ENCODE results near the gene BCL2L12.

BCL2L12 gene

DNA sequence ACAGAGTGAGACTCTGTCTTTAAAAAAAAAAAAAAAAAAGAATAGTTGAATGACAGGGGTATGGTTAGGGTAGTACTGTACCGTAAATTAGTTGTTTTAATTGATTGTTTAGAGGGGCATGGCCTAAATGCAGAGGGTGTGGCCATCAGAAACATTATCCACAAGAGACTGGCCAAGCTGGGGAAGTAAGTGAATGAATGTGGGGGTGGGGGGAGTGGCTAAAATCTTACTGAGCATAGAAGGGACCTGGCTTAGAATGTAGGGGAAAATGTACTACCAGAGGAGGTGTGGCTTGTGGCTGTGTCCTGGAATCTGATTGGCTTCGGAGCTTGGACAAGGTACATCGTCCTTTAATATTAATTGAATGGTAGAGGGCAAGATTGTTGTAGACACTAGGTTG is 3.8 kb downstream of the BCL2L12 start:
- H3K27ac ChIP-seq, result no peak overlapping the region
- TF ChIP-seq ZFX (IDR thresholded peaks at IDR 0.05; ENCODE audit: borderline replicate concordance) (no peak), CTCF (IDR thresholded peaks at IDR 0.05) (no peak)

DNA sequence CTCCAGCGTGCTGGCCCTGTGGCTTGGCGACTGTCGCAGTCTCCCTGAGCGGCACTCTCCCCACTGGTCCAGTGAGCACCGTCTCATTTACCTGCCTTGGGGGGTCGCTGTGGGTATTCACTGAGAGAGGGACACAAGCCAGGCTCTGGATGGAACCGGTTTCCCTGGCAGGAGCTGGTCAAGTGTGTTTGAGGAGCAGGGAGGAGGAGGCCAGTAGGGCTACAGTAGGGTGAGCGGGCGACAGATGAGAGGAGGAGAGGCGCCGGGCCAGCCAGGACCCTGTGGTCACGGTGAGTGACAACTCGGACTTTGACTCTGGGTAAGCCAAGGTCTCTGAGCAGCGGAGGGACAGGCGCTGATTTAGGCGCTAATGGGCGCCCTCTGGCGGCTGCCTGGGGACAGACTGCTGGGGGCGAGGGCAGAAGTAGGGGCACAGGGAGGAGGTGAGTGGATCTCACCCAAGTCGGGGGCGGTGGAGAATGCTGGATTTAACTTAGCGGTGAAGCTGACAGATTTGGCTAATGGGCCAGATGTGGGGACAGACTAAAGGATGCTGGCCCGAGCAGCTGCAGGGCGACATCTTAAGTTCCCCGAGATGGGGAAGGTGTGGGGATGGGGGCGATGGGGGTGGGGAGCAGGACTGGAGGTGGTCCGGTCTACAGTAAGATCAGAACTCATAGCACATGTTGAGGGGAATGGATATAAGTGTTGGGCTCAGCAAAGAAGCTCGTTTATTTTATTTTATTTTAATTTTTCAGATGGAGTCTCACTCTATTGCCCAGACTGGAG is 6.6 kb downstream of the BCL2L12 start:
- H3K27ac ChIP-seq, result peak overlapping the region; percentile 53
- TF ChIP-seq CTCF (IDR thresholded peaks at IDR 0.05) (peak; percentile 95), ZFX (IDR thresholded peaks at IDR 0.05; ENCODE audit: borderline replicate concordance) (no peak)

DNA sequence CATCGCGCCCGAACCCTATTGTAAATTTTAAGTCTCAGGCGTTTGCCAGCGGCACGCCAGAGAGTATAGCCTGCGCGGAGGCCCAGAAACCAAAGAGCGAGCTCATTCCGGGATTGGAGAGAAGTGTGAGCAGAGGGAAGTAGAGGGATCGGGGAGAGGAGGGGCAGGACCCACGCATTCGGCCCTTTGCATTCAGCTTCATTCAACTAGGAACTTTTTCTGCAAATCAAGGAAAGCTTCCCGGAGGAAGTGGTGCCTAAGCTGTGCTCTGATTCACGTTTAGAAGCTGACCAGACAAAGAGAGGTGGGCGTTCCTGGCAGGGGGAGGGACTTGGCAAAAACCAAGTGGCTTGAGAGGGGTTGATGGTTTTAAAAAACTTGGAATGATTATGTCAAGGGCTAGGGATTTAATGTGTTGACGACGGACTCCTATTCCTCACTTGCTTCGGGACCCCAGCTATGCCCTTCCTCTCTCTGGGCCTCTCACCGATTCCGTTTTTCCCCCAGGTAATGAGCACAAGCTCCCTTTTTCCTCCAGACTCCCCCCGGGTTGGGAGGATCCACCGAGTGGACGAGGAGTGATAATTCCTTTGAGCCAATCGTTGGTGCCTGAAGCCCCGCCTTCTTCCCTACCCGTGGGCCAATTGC is 10.5 kb downstream of the BCL2L12 start:
- TF ChIP-seq ZFX (IDR thresholded peaks at IDR 0.05; ENCODE audit: borderline replicate concordance) (no peak), CTCF (IDR thresholded peaks at IDR 0.05) (no peak)
- peak overlapping the region; percentile 100 for H3K27ac ChIP-seq

DNA sequence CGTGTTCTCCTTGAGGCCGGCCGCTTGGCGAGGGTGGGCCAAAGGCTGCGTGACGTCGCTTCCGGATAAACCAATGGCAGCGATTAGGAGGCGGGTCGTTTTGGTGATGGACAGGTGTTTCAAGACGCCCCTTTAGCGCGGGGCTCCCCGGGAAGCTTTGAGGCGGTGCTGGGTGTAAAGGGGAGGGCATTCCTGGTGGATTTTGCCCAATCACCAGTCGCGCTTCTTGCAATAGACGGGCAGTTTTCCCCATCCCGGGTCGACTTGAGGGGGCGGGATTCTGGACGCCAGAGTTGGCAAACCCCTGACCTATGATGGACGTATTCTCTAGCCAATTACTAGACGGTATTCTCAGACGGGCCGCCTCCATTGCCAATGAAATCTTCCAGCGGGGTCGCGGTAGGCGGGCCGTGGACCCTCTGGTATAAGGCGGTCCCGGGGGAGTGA is 11.1 kb downstream of the BCL2L12 start:
- peak overlapping the region; percentile 100 for H3K27ac ChIP-seq
- no peak for TF ChIP-seq ZFX (IDR thresholded peaks at IDR 0.05; ENCODE audit: borderline replicate concordance)

- no peak for TF ChIP-seq CTCF (IDR thresholded peaks at IDR 0.05)
- no peak for TF ChIP-seq ZFX (IDR thresholded peaks at IDR 0.05; ENCODE audit: borderline replicate concordance)
- H3K27ac ChIP-seq, result peak within 1 kb of the TSS; percentile 100
These were observed 11.6 kb downstream of the BCL2L12 start, which contains the start of gene PRMT1 for GRCh38 chr19:49677231-49677900. Gene PRMT1 (plus strand): TSS chr19:49677271. CDS start chr19:49677281, 10 bp downstream.

- H3K27ac ChIP-seq, result peak overlapping the region; percentile 100
- TF ChIP-seq ZFX (IDR thresholded peaks at IDR 0.05; ENCODE audit: borderline replicate concordance) (no peak), CTCF (IDR thresholded peaks at IDR 0.05) (peak; percentile 51)
These were observed 12.4 kb downstream of the BCL2L12 start for GRCh38 chr19:49677901-49678674.
